Panc1 (cell line): ENCODE data around the gene USP11. TPM values are rescaled to one million over a fixed set of nuclear protein-coding genes. Genes with fewer than 3 reads are reported as not detected.
"Not testable (repeated sequence)": the region's sequence is repeated elsewhere in the genome, so short reads cannot be mapped to it uniquely, and the experiment has no call there.

Source experiments
- ATAC-seq: fragments of 200-7000 bp; cut with Tn5 transposase; 2 replicates; pipeline ENCODE4 v1.9.1; 2020; ENCODE audit warnings: mild to moderate bottlenecking, moderate library complexity
- BruUV-seq: library from RNA; stranded (reverse); fragments of 400-500 nt; replicated peaks from 2 replicates; lab custom pipeline; 2021; lab: Mats Ljungman, UMichigan
- CTCF ChIA-PET: fragments of 300-600 bp; sonication (Branson Sonifier 250); formaldehyde crosslinking; loops from one replicate; lab custom pipeline; 2022; ENCODE audit warnings: antibody characterized with exemption; lab: Charles Lee
- POLR2A ChIA-PET: fragments of 300-600 bp; sonication (Branson Sonifier 250); formaldehyde crosslinking; loops from one replicate; lab custom pipeline; 2022; ENCODE audit warnings: antibody characterized with exemption; lab: Charles Lee
- DNase-seq: peaks from one replicate; pipeline ENCODE4 v3.0.0-alpha.2; 2010; ENCODE audit warnings: low read depth, low spot score
- H3K27ac ChIP-seq: 2 replicates; pipeline ENCODE4 v1.5.1; 2011; ENCODE audit warnings: mild to moderate bottlenecking, low read length, inconsistent platforms
- H3K27me3 ChIP-seq: fragments of 200-500 bp; sonication (Bioruptor generic); 2 replicates; pipeline ENCODE4 v1.6.0; 2014; ENCODE audit warnings: low read length, inconsistent platforms; ENCODE audit not compliant: control insufficient read depth, insufficient read depth
- H3K36me3 ChIP-seq: fragments of 200-500 bp; sonication (Bioruptor generic); 2 replicates; pipeline ENCODE4 v1.5.1; 2014; ENCODE audit warnings: inconsistent platforms, mild to moderate bottlenecking, low read length, moderate library complexity; ENCODE audit not compliant: control insufficient read depth, insufficient read depth
- H3K4me1 ChIP-seq: 2 replicates; pipeline ENCODE4 v1.5.1; 2011; ENCODE audit warnings: inconsistent platforms, mild to moderate bottlenecking, low read length, moderate library complexity; ENCODE audit not compliant: control insufficient read depth, insufficient read depth
- H3K4me3 ChIP-seq, 2 experiments: 2 replicates each; pipeline ENCODE4 v1.5.1; 2011 to 2012; ENCODE audit warnings: low read depth in 2 of 2, low read length in 2 of 2, mild to moderate bottlenecking in 2 of 2, inconsistent platforms in 1 of 2, moderate library complexity in 1 of 2
- H3K9me3 ChIP-seq: fragments of 200-500 bp; sonication (Bioruptor generic); 2 replicates; pipeline ENCODE4 v1.5.1; 2014; ENCODE audit warnings: low read depth, mild to moderate bottlenecking, inconsistent platforms, low read length, moderate library complexity; ENCODE audit not compliant: control insufficient read depth, insufficient read depth
- POLR2AphosphoS5 ChIP-seq: IDR thresholded peaks from 2 replicates; pipeline ENCODE4 v1.6.1; 2012; ENCODE audit warnings: mild to moderate bottlenecking, low read depth, low read length, moderate library complexity
- SIN3A ChIP-seq: IDR thresholded peaks from 2 replicates; pipeline ENCODE4 v1.6.1; 2012; ENCODE audit warnings: low read depth, mild to moderate bottlenecking, low read length, moderate library complexity, borderline replicate concordance; ENCODE audit not compliant: insufficient read depth
- TCF7L2 ChIP-seq: IDR thresholded peaks from 2 replicates; pipeline ENCODE4 v1.6.1; 2011; ENCODE audit warnings: mild to moderate bottlenecking, low read depth, low read length, inconsistent platforms
- in situ Hi-C: cut with HindIII; loops from 2 replicates; pipeline ENCODE4 v1.10.0; 2016; ENCODE audit warnings: low sequenced_read_pairs, low pct_unique_long_range_greater_than_20kb
- intact Hi-C: fragments of 100-400 bp; cut with micrococcal nuclease; formaldehyde crosslinking; loops from one replicate; pipeline ENCODE4 v1.10.0; 2022; ENCODE audit not compliant: unreplicated experiment
- total RNA-seq: library from RNA; stranded (reverse); gene quantifications from one replicate; pipeline ENCODE4 v1.2.1, GENCODE V29; 2021; ENCODE audit not compliant: unreplicated experiment
- TF ChIP-seq, protein P1 (sequence below): fragments of 450-650 bp; IDR thresholded peaks from 2 replicates; pipeline ENCODE4 v1.5.1; 2017; ENCODE audit warnings: mild to moderate bottlenecking
- TF ChIP-seq, protein P2 (sequence below), 2 experiments: IDR thresholded peaks; 2 replicates each; pipeline ENCODE4 v1.6.1; 2011 to 2012; ENCODE audit warnings: low read depth in 2 of 2, control low read depth in 1 of 2, low read length in 1 of 2, mild to moderate bottlenecking in 1 of 2, moderate library complexity in 1 of 2; ENCODE audit not compliant: insufficient read depth in 1 of 2

Gene USP11
- total RNA-seq, 1 experiment from 2014 or later: 82.4 TPM

DNA sequence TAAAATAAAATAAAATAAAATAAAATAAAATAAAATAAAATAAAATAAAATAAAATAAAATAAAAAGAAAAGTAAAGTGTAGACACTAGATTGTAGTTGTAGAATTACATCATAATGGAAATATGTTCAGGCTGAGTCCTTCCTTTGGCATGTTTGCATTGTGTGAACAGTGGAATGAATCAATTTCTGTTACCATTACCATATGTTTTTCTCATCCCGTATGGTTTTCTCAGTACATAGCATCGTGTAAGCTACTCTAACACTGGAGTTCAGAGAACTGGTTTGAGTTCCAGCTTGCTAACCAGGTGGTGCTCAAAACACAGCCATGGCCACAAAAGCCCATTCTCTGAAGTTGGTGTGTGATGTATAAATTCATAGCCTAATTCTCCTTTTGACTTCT is 45.9 kb downstream of the USP11 start:
- ChIA-PET POLR2A (no interaction called here), CTCF (no interaction called here)
- Histone ChIP-seq H3K4me1 (no peaks in the 10 kb centered on the region), H3K36me3 (no peaks in the 10 kb centered on the region), H3K4me3 (no peak overlapping the region), H3K27me3 (no peaks in the 10 kb centered on the region), H3K27ac (no peak overlapping the region), H3K9me3 (no peaks in the 10 kb centered on the region)
- intact Hi-C loops: no loop called here
- BruUV-seq: no TSS peak
- no peak for ATAC-seq
- no peak for DNase-seq
- TF ChIP-seq SIN3A: no peak
- TF ChIP-seq, protein P1, sequence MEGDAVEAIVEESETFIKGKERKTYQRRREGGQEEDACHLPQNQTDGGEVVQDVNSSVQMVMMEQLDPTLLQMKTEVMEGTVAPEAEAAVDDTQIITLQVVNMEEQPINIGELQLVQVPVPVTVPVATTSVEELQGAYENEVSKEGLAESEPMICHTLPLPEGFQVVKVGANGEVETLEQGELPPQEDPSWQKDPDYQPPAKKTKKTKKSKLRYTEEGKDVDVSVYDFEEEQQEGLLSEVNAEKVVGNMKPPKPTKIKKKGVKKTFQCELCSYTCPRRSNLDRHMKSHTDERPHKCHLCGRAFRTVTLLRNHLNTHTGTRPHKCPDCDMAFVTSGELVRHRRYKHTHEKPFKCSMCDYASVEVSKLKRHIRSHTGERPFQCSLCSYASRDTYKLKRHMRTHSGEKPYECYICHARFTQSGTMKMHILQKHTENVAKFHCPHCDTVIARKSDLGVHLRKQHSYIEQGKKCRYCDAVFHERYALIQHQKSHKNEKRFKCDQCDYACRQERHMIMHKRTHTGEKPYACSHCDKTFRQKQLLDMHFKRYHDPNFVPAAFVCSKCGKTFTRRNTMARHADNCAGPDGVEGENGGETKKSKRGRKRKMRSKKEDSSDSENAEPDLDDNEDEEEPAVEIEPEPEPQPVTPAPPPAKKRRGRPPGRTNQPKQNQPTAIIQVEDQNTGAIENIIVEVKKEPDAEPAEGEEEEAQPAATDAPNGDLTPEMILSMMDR: no peak
- TF ChIP-seq TCF7L2: no peak
- TF ChIP-seq POLR2AphosphoS5: no peak
- TF ChIP-seq, protein P2, sequence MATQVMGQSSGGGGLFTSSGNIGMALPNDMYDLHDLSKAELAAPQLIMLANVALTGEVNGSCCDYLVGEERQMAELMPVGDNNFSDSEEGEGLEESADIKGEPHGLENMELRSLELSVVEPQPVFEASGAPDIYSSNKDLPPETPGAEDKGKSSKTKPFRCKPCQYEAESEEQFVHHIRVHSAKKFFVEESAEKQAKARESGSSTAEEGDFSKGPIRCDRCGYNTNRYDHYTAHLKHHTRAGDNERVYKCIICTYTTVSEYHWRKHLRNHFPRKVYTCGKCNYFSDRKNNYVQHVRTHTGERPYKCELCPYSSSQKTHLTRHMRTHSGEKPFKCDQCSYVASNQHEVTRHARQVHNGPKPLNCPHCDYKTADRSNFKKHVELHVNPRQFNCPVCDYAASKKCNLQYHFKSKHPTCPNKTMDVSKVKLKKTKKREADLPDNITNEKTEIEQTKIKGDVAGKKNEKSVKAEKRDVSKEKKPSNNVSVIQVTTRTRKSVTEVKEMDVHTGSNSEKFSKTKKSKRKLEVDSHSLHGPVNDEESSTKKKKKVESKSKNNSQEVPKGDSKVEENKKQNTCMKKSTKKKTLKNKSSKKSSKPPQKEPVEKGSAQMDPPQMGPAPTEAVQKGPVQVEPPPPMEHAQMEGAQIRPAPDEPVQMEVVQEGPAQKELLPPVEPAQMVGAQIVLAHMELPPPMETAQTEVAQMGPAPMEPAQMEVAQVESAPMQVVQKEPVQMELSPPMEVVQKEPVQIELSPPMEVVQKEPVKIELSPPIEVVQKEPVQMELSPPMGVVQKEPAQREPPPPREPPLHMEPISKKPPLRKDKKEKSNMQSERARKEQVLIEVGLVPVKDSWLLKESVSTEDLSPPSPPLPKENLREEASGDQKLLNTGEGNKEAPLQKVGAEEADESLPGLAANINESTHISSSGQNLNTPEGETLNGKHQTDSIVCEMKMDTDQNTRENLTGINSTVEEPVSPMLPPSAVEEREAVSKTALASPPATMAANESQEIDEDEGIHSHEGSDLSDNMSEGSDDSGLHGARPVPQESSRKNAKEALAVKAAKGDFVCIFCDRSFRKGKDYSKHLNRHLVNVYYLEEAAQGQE (IDR thresholded peaks at IDR 0.05; ENCODE audit: insufficient read depth in 1 of 2, low read depth in 2 of 2, low read length in 1 of 2): no peak
- in situ Hi-C loops: no loop called here

DNA sequence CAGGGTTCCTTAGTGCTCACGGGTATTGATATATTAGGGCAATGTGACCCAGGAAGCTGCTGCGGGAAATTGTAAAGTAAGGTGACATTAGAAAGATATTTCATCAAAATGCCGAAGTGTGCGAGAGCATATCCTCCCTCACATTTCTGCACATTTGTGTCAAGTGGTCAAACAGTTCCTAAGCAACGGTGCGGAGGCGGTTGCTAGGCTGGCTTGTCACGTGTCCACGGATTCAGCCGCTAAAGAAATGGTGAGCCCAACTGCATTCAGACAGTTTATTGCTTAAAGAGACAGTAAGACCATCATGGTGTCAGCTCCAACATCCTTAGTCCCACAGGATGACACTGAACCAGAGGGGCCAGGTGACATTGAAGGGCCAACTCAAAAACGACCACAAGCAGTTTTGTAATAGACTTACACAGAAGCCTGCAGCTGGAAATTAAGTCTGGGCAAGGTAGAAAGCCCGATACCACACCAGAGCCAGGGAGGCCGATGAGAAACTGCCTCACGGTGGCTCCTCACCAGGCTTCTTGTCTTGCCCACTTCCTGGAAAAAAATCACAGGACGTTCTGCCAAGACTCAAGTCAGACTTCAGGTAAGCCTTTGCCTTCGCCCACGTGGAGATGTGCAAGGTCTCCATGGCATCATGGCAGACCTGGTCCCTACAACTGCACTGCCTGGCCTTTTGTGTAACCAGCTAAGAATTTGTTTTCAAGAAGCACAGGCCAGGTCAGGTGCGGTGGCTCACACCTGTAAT is 50.4 kb downstream of the USP11 start:
- H3K4me3 ChIP-seq: no peak overlapping the region
- no peaks in the 10 kb centered on the region for H3K27me3 ChIP-seq
- no peaks in the 10 kb centered on the region for H3K9me3 ChIP-seq
- ATAC-seq: no peak
- in situ Hi-C loops (no loop called here), intact Hi-C loops (no loop called here)
- TF ChIP-seq, protein P1: no peak
- TF ChIP-seq POLR2AphosphoS5 (no peak), SIN3A (no peak), TCF7L2 (no peak)
- TF ChIP-seq, protein P2 (IDR thresholded peaks at IDR 0.05; ENCODE audit: insufficient read depth in 1 of 2, low read depth in 2 of 2, low read length in 1 of 2): no peak
- no peak for DNase-seq
- BruUV-seq: no TSS peak
- ChIA-PET POLR2A (interaction anchor here (0.6 kb wide), 1 partner anchor 59 kb away, joined by 7 read pairs; no protein-coding TSS in a partner anchor), CTCF (interaction anchor here (0.6 to 0.7 kb wide), 2 partner anchors 16 to 74 kb away, joined by 3 to 5 read pairs; no protein-coding TSS in a partner anchor)
- no peaks in the 10 kb centered on the region for H3K4me1 ChIP-seq
- no peak overlapping the region for H3K27ac ChIP-seq
- no peaks in the 10 kb centered on the region for H3K36me3 ChIP-seq

DNA sequence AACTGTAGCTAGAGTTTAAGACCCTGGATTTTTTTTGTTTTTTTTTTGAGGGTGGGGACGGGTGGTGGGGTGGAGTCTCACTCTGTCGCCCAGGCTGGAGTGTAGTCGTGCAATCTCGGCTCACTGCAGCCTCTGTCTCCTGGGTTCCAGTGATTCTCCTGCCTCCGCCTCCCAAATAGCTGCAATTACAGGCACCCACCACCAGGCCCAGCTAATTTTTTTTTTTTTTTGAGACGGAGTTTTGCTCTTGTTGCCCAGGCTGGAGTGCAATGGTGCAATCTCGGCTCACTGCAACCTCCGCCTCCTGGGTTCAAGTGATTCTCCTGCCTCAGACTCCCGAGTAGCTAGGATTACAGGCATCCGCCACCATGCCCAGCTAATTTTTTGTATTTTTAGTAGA is 51.8 kb downstream of the USP11 start:
- DNase-seq, H3K36me3 ChIP-seq, H3K4me3 ChIP-seq, BruUV-seq, H3K9me3 ChIP-seq, ATAC-seq, H3K27me3 ChIP-seq, POLR2A ChIA-PET, H3K4me1 ChIP-seq, in situ Hi-C loops, H3K27ac ChIP-seq, intact Hi-C loops: not testable (repeated sequence)
- CTCF ChIA-PET: interaction anchor here (0.6 to 0.7 kb wide), 4 partner anchors 11 to 90 kb away, joined by 3 to 5 read pairs (median 4); no protein-coding TSS in a partner anchor
